CD4-positive, alpha-beta T cell (primary cell): ENCODE results near the gene PLSCR1. TPM values are rescaled to one million over a fixed set of nuclear protein-coding genes. Genes with fewer than 3 reads are reported as not detected.

Experiments used
- ATAC-seq: fragments of 200-7000 bp; cut with Tn5 transposase; one replicate; pipeline ENCODE4 v1.10.0; 2022; ENCODE audit warnings: mild to moderate bottlenecking; ENCODE audit not compliant: poor library complexity
- CTCF ChIA-PET: fragments of 350-600 bp; sonication (Branson Sonifier 250); formaldehyde crosslinking; loops from one replicate; lab custom pipeline; 2021; ENCODE audit warnings: antibody characterized with exemption, inconsistent platforms; lab: Charles Lee
- POLR2A ChIA-PET: fragments of 350-600 bp; sonication (Branson Sonifier 250); formaldehyde crosslinking; loops from one replicate; lab custom pipeline; 2021; ENCODE audit warnings: antibody characterized with exemption, inconsistent platforms; lab: Charles Lee
- DNase-seq, 14 experiments: peaks; one replicate each; pipeline ENCODE4 v3.0.0-alpha.2; 2013 to 2020; ENCODE audit warnings: mixed read lengths in 2 of 14
- H3K27ac ChIP-seq, 2 donors: one replicate each; pipeline versions ENCODE4 v1.5.1 to v1.7.0; 2013; ENCODE audit warnings: low read length in 2 of 2, low read depth in 1 of 2, mild to moderate bottlenecking in 1 of 2
- H3K27me3 ChIP-seq, 2 experiments: 1 replicate in 1 of 2; 2 replicates in 1 of 2; pipeline versions ENCODE4 v1.6.1 to v1.7.0; 2013; ENCODE audit warnings: low read length in 2 of 2, control low read depth in 1 of 2, mild to moderate bottlenecking in 1 of 2, moderate library complexity in 1 of 2; ENCODE audit not compliant: insufficient read depth in 2 of 2, control insufficient read depth in 1 of 2
- H3K36me3 ChIP-seq: one replicate; pipeline ENCODE4 v1.6.1; 2013; ENCODE audit warnings: low read length, control low read depth; ENCODE audit not compliant: insufficient read depth
- H3K4me1 ChIP-seq: one replicate; pipeline ENCODE4 v1.6.1; 2013; ENCODE audit warnings: low read length, control low read depth; ENCODE audit not compliant: insufficient read depth
- H3K4me3 ChIP-seq: one replicate; pipeline ENCODE4 v1.5.1; 2013; ENCODE audit warnings: mild to moderate bottlenecking, low read length, moderate library complexity
- H3K9me3 ChIP-seq, 2 experiments: 1 replicate in 1 of 2; 2 replicates in 1 of 2; pipeline versions ENCODE4 v1.6.1 to v1.7.0; 2013; ENCODE audit warnings: low read length in 2 of 2, mild to moderate bottlenecking in 2 of 2, control low read depth in 1 of 2, moderate library complexity in 1 of 2; ENCODE audit not compliant: control insufficient read depth in 1 of 2, insufficient read depth in 1 of 2
- H3K27ac Mint-ChIP-seq: one replicate; pipeline ENCODE4 v1.8.0; 2020; ENCODE audit warnings: mixed read lengths
- H3K27me3 Mint-ChIP-seq: one replicate; pipeline ENCODE4 v1.8.0; 2021; ENCODE audit warnings: mixed read lengths
- H3K36me3 Mint-ChIP-seq: one replicate; pipeline ENCODE4 v1.8.0; 2021; ENCODE audit warnings: low read depth, mixed read lengths
- H3K4me1 Mint-ChIP-seq: one replicate; pipeline ENCODE4 v1.8.0; 2021; ENCODE audit warnings: low read depth, mixed read lengths
- H3K4me3 Mint-ChIP-seq: one replicate; pipeline ENCODE4 v1.8.0; 2020; ENCODE audit warnings: mild to moderate bottlenecking, mixed read lengths
- H3K9me3 Mint-ChIP-seq: one replicate; pipeline ENCODE4 v1.8.0; 2020; ENCODE audit warnings: mixed read lengths
- CTCF ChIP-seq: fragments of 200-600 bp; IDR thresholded peaks from one replicate; pipeline ENCODE4 v1.8.0; 2022; ENCODE audit warnings: antibody characterized with exemption, mild to moderate bottlenecking
- intact Hi-C, 2 experiments: fragments of 100-400 bp; cut with DNase I in 1 of 2; cut with micrococcal nuclease in 1 of 2; formaldehyde crosslinking; loops; one replicate each; pipeline versions ENCODE4 v1.15.1 to v1.9.0; 2023 to 2025; cut with DNase I, micrococcal nuclease
- total RNA-seq, 174 experiments: library from RNA in 2 of 174; stranded (reverse) in 2 of 174; gene quantifications; one replicate each; pipeline ENCODE4 v1.2.3 and lab custom pipeline; 2021 to 2026

The PLSCR1 gene
- total RNA-seq, 2 experiments from 2014 or later = 8.2 to 8.3 TPM

- POLR2A ChIA-PET = no interaction called here
- no peaks in the 10 kb centered on the region for H3K36me3 ChIP-seq
- Mint-ChIP-seq H3K4me3 (no peak overlapping the region), H3K4me1 (peaks cover 10% of the 10 kb centered on the region), H3K9me3 (peaks cover 1% of the 10 kb centered on the region), H3K36me3 (no peaks in the 10 kb centered on the region), H3K27me3 (no peaks in the 10 kb centered on the region), H3K27ac (no peak overlapping the region)
- no peak for ATAC-seq
- no peak overlapping the region for H3K4me3 ChIP-seq
- no peak for DNase-seq
- H3K27me3 ChIP-seq = no peaks in the 10 kb centered on the region
- H3K4me1 ChIP-seq = peaks cover 3% of the 10 kb centered on the region
- TF ChIP-seq CTCF = no peak
- peaks cover 0 to 4% of the 10 kb centered on the region in 2 experiments for H3K9me3 ChIP-seq
- CTCF ChIA-PET = no interaction called here
- no peak overlapping the region for H3K27ac ChIP-seq
- intact Hi-C loops = no loop called here
Measured at GRCh38 chr3:146502887-146503460, 41.4 kb downstream of the PLSCR1 start.

- H3K9me3 Mint-ChIP-seq = peaks cover 5% of the 10 kb centered on the region
- TF ChIP-seq CTCF = no peak
- H3K4me3 Mint-ChIP-seq = no peak overlapping the region
- POLR2A ChIA-PET = no interaction called here
- Histone ChIP-seq H3K4me1 (peaks cover 5% of the 10 kb centered on the region), H3K9me3 (peaks cover 0 to 13% of the 10 kb centered on the region in 2 experiments), H3K27ac (no peak overlapping the region), H3K27me3 (no peaks in the 10 kb centered on the region), H3K36me3 (no peaks in the 10 kb centered on the region), H3K4me3 (no peak overlapping the region)
- intact Hi-C loops = no loop called here
- H3K36me3 Mint-ChIP-seq = no peaks in the 10 kb centered on the region
- peaks cover 14% of the 10 kb centered on the region for H3K4me1 Mint-ChIP-seq
- DNase-seq (no peak), ATAC-seq (no peak)
- CTCF ChIA-PET = no interaction called here
- H3K27ac Mint-ChIP-seq = no peak overlapping the region
- H3K27me3 Mint-ChIP-seq = no peaks in the 10 kb centered on the region
Measured at GRCh38 chr3:146501752-146502151, 42.7 kb downstream of the PLSCR1 start.

- Histone ChIP-seq H3K36me3 (no peaks in the 10 kb centered on the region), H3K4me1 (peaks cover 5% of the 10 kb centered on the region), H3K27me3 (peaks cover 0 to 2% of the 10 kb centered on the region in 2 experiments), H3K9me3 (peaks cover 0 to 13% of the 10 kb centered on the region in 2 experiments), H3K27ac (no peak overlapping the region), H3K4me3 (no peak overlapping the region)
- H3K4me1 Mint-ChIP-seq = peaks cover 17% of the 10 kb centered on the region
- no peak for ATAC-seq
- intact Hi-C loops = no loop called here
- ChIA-PET CTCF (interaction anchor here (1.3 kb wide), 1 partner anchor 9 kb away, joined by 3 read pairs; no protein-coding TSS in a partner anchor), POLR2A (no interaction called here)
- no peaks in the 10 kb centered on the region for H3K27me3 Mint-ChIP-seq
- H3K36me3 Mint-ChIP-seq = no peaks in the 10 kb centered on the region
- no peak for DNase-seq
- TF ChIP-seq CTCF = no peak
- H3K9me3 Mint-ChIP-seq = peaks cover 7% of the 10 kb centered on the region
- H3K27ac Mint-ChIP-seq = no peak overlapping the region
- H3K4me3 Mint-ChIP-seq = no peak overlapping the region
Measured at GRCh38 chr3:146499701-146500100, 44.7 kb downstream of the PLSCR1 start.
